HEK293 (cell line): ENCODE results near the gene BCL2L11.
A peak's percentile ranks its signal among the peaks of the same experiment; 100 is the strongest.

ENCODE experiments used
- CTCF ChIA-PET: fragments of 350-600 bp; formaldehyde crosslinking; extraction: SDS; loops from one replicate; lab custom pipeline; 2021; ENCODE audit warnings: antibody characterized with exemption; lab: Yijun Ruan, JAX
- POLR2A ChIA-PET: fragments of 300-600 bp; formaldehyde crosslinking; extraction: SDS; loops from one replicate; lab custom pipeline; 2020; ENCODE audit warnings: antibody characterized with exemption, inconsistent platforms; lab: Yijun Ruan, JAX
- H3K27ac ChIP-seq: fragments of 200-500 bp; sonication (Bioruptor generic); 2 replicates; pipeline ENCODE4 v1.5.1; 2014; ENCODE audit warnings: low read depth, low read length, control low read depth, inconsistent platforms; ENCODE audit errors: extremely low read depth
- H3K36me3 ChIP-seq, 2 experiments: fragments of 200-500 bp in 1 of 2; sonication (Bioruptor generic) in 1 of 2; 1 replicate in 1 of 2; 2 replicates in 1 of 2; pipeline ENCODE4 v1.5.1; 2014 to 2017; ENCODE audit warnings: inconsistent platforms in 2 of 2, low read length in 2 of 2; ENCODE audit not compliant: control insufficient read depth in 2 of 2, insufficient read depth in 1 of 2
- H3K4me1 ChIP-seq: fragments of 200-500 bp; sonication (Bioruptor generic); 2 replicates; pipeline ENCODE4 v1.5.1; 2014; ENCODE audit warnings: mild to moderate bottlenecking, low read length, inconsistent platforms; ENCODE audit not compliant: control insufficient read depth, insufficient read depth
- H3K4me3 ChIP-seq: 2 replicates; pipeline ENCODE4 v1.5.1; 2011; ENCODE audit warnings: low read depth, mild to moderate bottlenecking, control low read depth, low read length, moderate library complexity
- H3K9me3 ChIP-seq: fragments of 200-500 bp; sonication (Bioruptor generic); 2 replicates; pipeline ENCODE4 v1.5.1; 2014; ENCODE audit warnings: low read depth, low read length, inconsistent platforms; ENCODE audit not compliant: control insufficient read depth, insufficient read depth
- GLI2 ChIP-seq: fragments of 450-650 bp; formaldehyde crosslinking; IDR thresholded peaks from 2 replicates; pipeline ENCODE4; 2017; ENCODE audit warnings: missing biosample characterization, missing genetic modification characterization, low read depth, borderline replicate concordance
- HOXD13 ChIP-seq: sonication (generic); formaldehyde crosslinking; IDR thresholded peaks from 2 replicates; pipeline ENCODE4 v1.8.0; 2022; ENCODE audit warnings: missing genetic modification reagents, borderline replicate concordance
- IKZF3 ChIP-seq: fragments of 450-650 bp; IDR thresholded peaks from 2 replicates; pipeline ENCODE4 v1.5.0; 2018; ENCODE audit warnings: missing biosample characterization, mild to moderate bottlenecking, missing genetic modification characterization, moderate library complexity
- KLF16 ChIP-seq: fragments of 450-650 bp; formaldehyde crosslinking; IDR thresholded peaks from 2 replicates; pipeline ENCODE4 v1.5.1; 2017; ENCODE audit warnings: missing biosample characterization, missing genetic modification characterization
- OSR2 ChIP-seq: fragments of 450-650 bp; formaldehyde crosslinking; IDR thresholded peaks from 2 replicates; pipeline ENCODE4 v1.5.1; 2016; ENCODE audit warnings: missing biosample characterization, missing genetic modification characterization
- OVOL3 ChIP-seq: fragments of 450-650 bp; formaldehyde crosslinking; IDR thresholded peaks from 2 replicates; pipeline ENCODE4 v1.5.1; 2016; ENCODE audit warnings: missing biosample characterization, missing genetic modification characterization
- ZBTB7A ChIP-seq: fragments of 450-650 bp; formaldehyde crosslinking; IDR thresholded peaks from 2 replicates; pipeline ENCODE4 v1.5.1; 2016; ENCODE audit warnings: low read depth, missing biosample characterization, missing genetic modification characterization
- ZFHX2 ChIP-seq: fragments of 450-650 bp; formaldehyde crosslinking; conservative IDR thresholded peaks from 2 replicates; pipeline ENCODE4 v1.5.1; 2016; ENCODE audit warnings: missing biosample characterization, missing genetic modification characterization
- ZNF133 ChIP-seq: fragments of 450-650 bp; formaldehyde crosslinking; IDR thresholded peaks from 2 replicates; pipeline ENCODE4 v1.5.1; 2016; ENCODE audit warnings: missing biosample characterization, missing genetic modification characterization
- ZNF146 ChIP-seq: fragments of 450-650 bp; formaldehyde crosslinking; IDR thresholded peaks from 2 replicates; pipeline ENCODE4 v1.5.1; 2016; ENCODE audit warnings: missing biosample characterization, missing genetic modification characterization
- ZNF214 ChIP-seq: fragments of 450-650 bp; formaldehyde crosslinking; IDR thresholded peaks from 2 replicates; pipeline ENCODE4 v1.5.1; 2017; ENCODE audit warnings: missing biosample characterization, mild to moderate bottlenecking, missing genetic modification characterization, borderline replicate concordance
- ZNF23 ChIP-seq: fragments of 450-650 bp; formaldehyde crosslinking; IDR thresholded peaks from 2 replicates; pipeline ENCODE4 v1.5.1; 2016; ENCODE audit warnings: missing biosample characterization, missing genetic modification characterization, borderline replicate concordance
- ZNF24 ChIP-seq: fragments of 450-650 bp; formaldehyde crosslinking; IDR thresholded peaks from 2 replicates; pipeline ENCODE4 v1.5.1; 2016; ENCODE audit warnings: missing biosample characterization, missing genetic modification characterization
- ZNF248 ChIP-seq: fragments of 450-650 bp; formaldehyde crosslinking; IDR thresholded peaks from 2 replicates; pipeline ENCODE4 v1.5.1; 2017; ENCODE audit warnings: missing biosample characterization, missing genetic modification characterization
- ZNF341 ChIP-seq: fragments of 450-650 bp; formaldehyde crosslinking; IDR thresholded peaks from 2 replicates; pipeline ENCODE4; 2016; ENCODE audit warnings: low read depth, missing biosample characterization, missing genetic modification characterization
- ZNF514 ChIP-seq: fragments of 450-650 bp; formaldehyde crosslinking; IDR thresholded peaks from 2 replicates; pipeline ENCODE4 v1.5.1; 2016; ENCODE audit warnings: missing biosample characterization, missing genetic modification characterization
- ZNF529 ChIP-seq: fragments of 450-650 bp; formaldehyde crosslinking; IDR thresholded peaks from 2 replicates; pipeline ENCODE4 v1.5.1; 2017; ENCODE audit warnings: missing genetic modification characterization, missing biosample characterization; ENCODE audit not compliant: insufficient replicate concordance
- ZNF548 ChIP-seq: fragments of 450-650 bp; formaldehyde crosslinking; IDR thresholded peaks from 2 replicates; pipeline ENCODE4 v1.5.1; 2016; ENCODE audit warnings: missing biosample characterization, missing genetic modification characterization
- ZNF600 ChIP-seq: fragments of 450-650 bp; formaldehyde crosslinking; IDR thresholded peaks from 2 replicates; pipeline ENCODE4 v1.5.1; 2016; ENCODE audit warnings: missing biosample characterization, missing genetic modification characterization
- ZNF610 ChIP-seq: fragments of 450-650 bp; formaldehyde crosslinking; IDR thresholded peaks from 2 replicates; pipeline ENCODE4 v1.5.1; 2016; ENCODE audit warnings: missing biosample characterization, missing genetic modification characterization, borderline replicate concordance
- ZNF621 ChIP-seq: fragments of 450-650 bp; formaldehyde crosslinking; IDR thresholded peaks from 2 replicates; pipeline ENCODE4 v1.5.1; 2017; ENCODE audit warnings: missing biosample characterization, missing genetic modification characterization
- ZNF654 ChIP-seq: fragments of 450-650 bp; formaldehyde crosslinking; IDR thresholded peaks from 2 replicates; pipeline ENCODE4 v1.5.1; 2016; ENCODE audit warnings: low read depth, missing biosample characterization, missing genetic modification characterization
- ZNF664 ChIP-seq: fragments of 450-650 bp; formaldehyde crosslinking; IDR thresholded peaks from 2 replicates; pipeline ENCODE4 v1.5.1; 2016; ENCODE audit warnings: missing biosample characterization, missing genetic modification characterization
- ZNF792 ChIP-seq: fragments of 450-650 bp; formaldehyde crosslinking; IDR thresholded peaks from 2 replicates; pipeline ENCODE4 v1.5.1; 2016; ENCODE audit warnings: missing biosample characterization, missing genetic modification characterization
- TF ChIP-seq, protein P1 (sequence below): fragments of 450-650 bp; formaldehyde crosslinking; IDR thresholded peaks from 2 replicates; pipeline ENCODE4 v1.5.1; 2016; ENCODE audit warnings: missing biosample characterization, missing genetic modification characterization

Gene BCL2L11

DNA sequence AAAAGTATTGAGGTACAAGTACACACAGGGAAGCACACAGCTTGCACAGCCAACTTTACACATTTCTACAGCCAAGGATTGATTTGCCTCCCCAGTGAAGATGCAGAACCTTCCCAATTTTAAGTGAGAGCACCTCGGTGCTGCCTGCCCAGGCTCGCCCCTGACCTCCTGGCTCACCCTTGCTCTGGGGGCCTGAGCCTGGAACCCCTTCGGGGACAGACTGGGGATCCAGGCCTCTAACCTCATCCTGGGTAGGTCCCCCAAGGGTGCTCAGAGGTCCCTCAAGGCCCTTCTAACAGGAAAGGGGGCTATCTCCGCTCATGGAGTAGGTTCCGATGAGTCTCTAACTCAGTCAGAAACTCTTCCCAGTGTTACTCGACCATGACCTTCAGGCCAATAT, 53.1 kb downstream of the BCL2L11 start:
- CTCF ChIA-PET = no interaction called here
- TF ChIP-seq ZNF548 (tag by site-specific recombination) (no peak), HOXD13 (CRISPR knock-in tag) (no peak), ZNF133 (tag by site-specific recombination) (no peak), ZNF664 (tag by site-specific recombination) (no peak), KLF16 (tag by site-specific recombination) (no peak), OVOL3 (tag by site-specific recombination) (no peak), ZNF610 (tag by site-specific recombination) (no peak), ZNF341 (tag by site-specific recombination) (no peak), ZNF214 (tag by site-specific recombination) (no peak), IKZF3 (no peak), ZNF24 (tag by site-specific recombination) (no peak), ZNF23 (tag by site-specific recombination) (no peak), OSR2 (no peak), ZNF146 (no peak), ZNF792 (tag by site-specific recombination) (no peak), ZNF248 (tag by site-specific recombination) (no peak), ZNF529 (no peak), ZBTB7A (tag by site-specific recombination) (no peak), ZNF621 (tag by site-specific recombination) (no peak)
- TF ChIP-seq, protein P1, sequence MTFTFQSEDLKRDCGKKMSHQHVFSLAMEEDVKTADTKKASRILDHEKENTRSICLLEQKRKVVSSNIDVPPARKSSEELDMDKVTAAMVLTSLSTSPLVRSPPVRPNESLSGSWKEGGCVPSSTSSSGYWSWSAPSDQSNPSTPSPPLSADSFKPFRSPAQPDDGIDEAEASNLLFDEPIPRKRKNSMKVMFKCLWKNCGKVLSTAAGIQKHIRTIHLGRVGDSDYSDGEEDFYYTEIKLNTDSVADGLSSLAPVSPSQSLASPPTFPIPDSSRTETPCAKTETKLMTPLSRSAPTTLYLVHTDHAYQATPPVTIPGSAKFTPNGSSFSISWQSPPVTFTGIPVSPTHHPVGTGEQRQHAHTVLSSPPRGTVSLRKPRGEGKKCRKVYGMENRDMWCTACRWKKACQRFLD (tag by site-specific recombination) = no peak
- peaks cover 2% of the 10 kb centered on the region for H3K4me1 ChIP-seq
- H3K9me3 ChIP-seq = no peaks in the 10 kb centered on the region
- H3K36me3 ChIP-seq = no peaks in the 10 kb centered on the region
- no peak overlapping the region for H3K4me3 ChIP-seq
- POLR2A ChIA-PET = no interaction called here
- no peak overlapping the region for H3K27ac ChIP-seq

DNA sequence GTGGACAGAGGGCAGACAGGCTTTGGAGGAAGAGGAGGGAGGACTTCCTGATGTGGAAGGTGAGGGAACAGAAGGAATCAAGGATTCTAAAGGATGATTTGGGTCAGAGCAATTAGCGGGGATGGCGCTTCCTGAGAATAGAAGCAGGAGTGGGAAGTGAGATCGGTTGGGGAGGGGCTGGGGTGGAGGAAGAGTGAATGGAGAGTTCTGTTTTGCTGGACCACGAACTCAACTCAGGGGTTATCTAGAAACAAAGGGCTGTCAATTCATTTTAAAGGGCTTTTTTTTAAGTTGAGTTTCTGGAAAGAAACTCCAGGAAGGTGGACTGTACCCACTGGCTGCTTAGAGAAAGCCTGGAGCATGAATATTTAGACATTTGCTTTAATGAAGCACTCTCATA, 54.9 kb downstream of the BCL2L11 start:
- 0 out of 2 replicates have a peak, but pooled peaks have one; percentile 16 for TF ChIP-seq ZNF600
- no peak for TF ChIP-seq GLI2 (tag by site-specific recombination)
- TF ChIP-seq ZNF146 = no peak
- no peak for TF ChIP-seq ZNF514 (tag by site-specific recombination)
- H3K4me3 ChIP-seq = no peak overlapping the region
- H3K36me3 ChIP-seq = no peaks in the 10 kb centered on the region
- ChIA-PET POLR2A (no interaction called here), CTCF (no interaction called here)
- H3K27ac ChIP-seq = no peak overlapping the region
- no peaks in the 10 kb centered on the region for H3K9me3 ChIP-seq
- peaks cover 10% of the 10 kb centered on the region for H3K4me1 ChIP-seq

DNA sequence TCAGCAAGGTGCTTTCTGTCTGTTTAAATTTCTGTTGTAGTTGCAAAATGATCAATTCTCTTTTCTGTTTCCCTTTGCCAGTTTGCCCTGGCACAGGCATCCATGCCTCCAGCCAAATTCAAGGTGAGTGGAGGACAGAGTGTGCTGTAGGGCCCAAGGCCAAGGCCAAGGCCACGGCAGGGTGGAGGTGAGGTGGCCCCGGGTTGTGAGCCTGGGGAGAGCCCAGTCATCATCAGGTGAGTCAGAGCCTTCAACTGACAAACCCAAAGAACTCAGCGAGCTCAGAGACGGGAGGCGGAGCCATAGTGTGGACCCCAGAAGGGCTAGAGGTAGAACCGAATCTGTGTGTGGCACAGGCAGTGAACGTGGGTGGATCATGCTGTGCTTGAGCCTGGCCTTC, 55.7 kb downstream of the BCL2L11 start:
- no peaks in the 10 kb centered on the region for H3K9me3 ChIP-seq
- no peak for TF ChIP-seq ZNF654 (tag by site-specific recombination)
- TF ChIP-seq ZFHX2 (tag by site-specific recombination) = 0 out of 2 replicates have a peak, but pooled peaks have one; percentile 8
- CTCF ChIA-PET = no interaction called here
- peaks cover 10% of the 10 kb centered on the region for H3K4me1 ChIP-seq
- POLR2A ChIA-PET = no interaction called here
- H3K27ac ChIP-seq = no peak overlapping the region
- no peak overlapping the region for H3K4me3 ChIP-seq
- no peaks in the 10 kb centered on the region for H3K36me3 ChIP-seq
